Activated CD4-positive, CD25-positive, alpha-beta regulatory T cell treated with anti-CD3 and anti-CD28 coated beads, Interleukin-2, amount 50 U/mL, for 24 hours (primary cell): ENCODE data around the gene MINDY4.
A peak's percentile ranks its signal among the peaks of the same experiment; 100 is the strongest.

Source experiments
- ATAC-seq, 2 donors: fragments of 150-1000 bp; cut with Tn5 transposase; one replicate each; pipeline ENCODE4 v1.10.0; 2021; ENCODE audit warnings: mild to moderate bottlenecking in 1 of 2, moderate library complexity in 1 of 2

The MINDY4 gene

GRCh38 chr7:30776971-30777370, 5.8 kb downstream of the MINDY4 start:
- no peak for ATAC-seq

- no peak for ATAC-seq
These were observed 7.2 kb downstream of the MINDY4 start for GRCh38 chr7:30778255-30779025.

GRCh38 chr7:30779574-30779973, 8.4 kb downstream of the MINDY4 start:
- no peak for ATAC-seq

GRCh38 chr7:30780941-30781340, 9.7 kb downstream of the MINDY4 start:
- ATAC-seq = no peak

- no peak for ATAC-seq
These were observed 11.5 kb downstream of the MINDY4 start for GRCh38 chr7:30782690-30783089.

- ATAC-seq = no peak
These were observed 14.6 kb downstream of the MINDY4 start for GRCh38 chr7:30785786-30786185.

GRCh38 chr7:30787486-30787885, 16.3 kb downstream of the MINDY4 start:
- no peak for ATAC-seq

- no peak for ATAC-seq
These were observed 17.6 kb downstream of the MINDY4 start for GRCh38 chr7:30788640-30789333.

GRCh38 chr7:30789334-30789711, 18.1 kb downstream of the MINDY4 start:
- ATAC-seq = no peak

GRCh38 chr7:30790356-30790755, 19.1 kb downstream of the MINDY4 start:
- no peak for ATAC-seq

GRCh38 chr7:30791114-30791513, 19.9 kb downstream of the MINDY4 start:
- ATAC-seq = no peak

- ATAC-seq = no peak
These were observed 24.1 kb downstream of the MINDY4 start for GRCh38 chr7:30795161-30795948.

- ATAC-seq = no peak
These were observed 25.1 kb downstream of the MINDY4 start for GRCh38 chr7:30796105-30796869.

- ATAC-seq = no peak
These were observed 26.2 kb downstream of the MINDY4 start for GRCh38 chr7:30797176-30798040.

- peak; percentile 9 to 65 for ATAC-seq
These were observed 28.2 kb downstream of the MINDY4 start for GRCh38 chr7:30799206-30799975.

GRCh38 chr7:30799976-30800661, 28.9 kb downstream of the MINDY4 start:
- ATAC-seq = no peak

GRCh38 chr7:30800785-30801252, 29.6 kb downstream of the MINDY4 start:
- ATAC-seq = no peak

GRCh38 chr7:30802812-30803211, 31.6 kb downstream of the MINDY4 start:
- no peak for ATAC-seq

GRCh38 chr7:30804078-30804661, 33.0 kb downstream of the MINDY4 start:
- no peak for ATAC-seq
